Mononuclear cell (primary cell): ENCODE results near the gene UBE2D3. TPM values are rescaled to one million over a fixed set of nuclear protein-coding genes. Genes with fewer than 3 reads are reported as not detected.
"Not testable (repeated sequence)": the region's sequence is repeated elsewhere in the genome, so short reads cannot be mapped to it uniquely, and the experiment has no call there.

Experiments used
- H3K27me3 ChIP-seq: 2 replicates; pipeline ENCODE4 v1.6.0; 2011; ENCODE audit warnings: low read length, control low read depth; ENCODE audit not compliant: insufficient read depth
- H3K4me1 ChIP-seq: 2 replicates; pipeline ENCODE4 v1.5.1; 2011; ENCODE audit warnings: mild to moderate bottlenecking, low read length, control low read depth; ENCODE audit not compliant: insufficient read depth
- H3K4me3 ChIP-seq: 2 replicates; pipeline ENCODE4 v1.5.1; 2011; ENCODE audit warnings: mild to moderate bottlenecking, low read length, moderate library complexity
- H3K9me3 ChIP-seq: 2 replicates; pipeline ENCODE4 v1.5.1; 2011; ENCODE audit warnings: low read depth, mild to moderate bottlenecking, control low read depth, low read length
- total RNA-seq: library from RNA; depleted of rRNA; stranded (reverse); fragments of >200 nt; gene quantifications from one replicate; pipeline ENCODE4 v1.2.3, GENCODE V29; 2012

UBE2D3 gene
- total RNA-seq, 1 donor, result 711 TPM

DNA sequence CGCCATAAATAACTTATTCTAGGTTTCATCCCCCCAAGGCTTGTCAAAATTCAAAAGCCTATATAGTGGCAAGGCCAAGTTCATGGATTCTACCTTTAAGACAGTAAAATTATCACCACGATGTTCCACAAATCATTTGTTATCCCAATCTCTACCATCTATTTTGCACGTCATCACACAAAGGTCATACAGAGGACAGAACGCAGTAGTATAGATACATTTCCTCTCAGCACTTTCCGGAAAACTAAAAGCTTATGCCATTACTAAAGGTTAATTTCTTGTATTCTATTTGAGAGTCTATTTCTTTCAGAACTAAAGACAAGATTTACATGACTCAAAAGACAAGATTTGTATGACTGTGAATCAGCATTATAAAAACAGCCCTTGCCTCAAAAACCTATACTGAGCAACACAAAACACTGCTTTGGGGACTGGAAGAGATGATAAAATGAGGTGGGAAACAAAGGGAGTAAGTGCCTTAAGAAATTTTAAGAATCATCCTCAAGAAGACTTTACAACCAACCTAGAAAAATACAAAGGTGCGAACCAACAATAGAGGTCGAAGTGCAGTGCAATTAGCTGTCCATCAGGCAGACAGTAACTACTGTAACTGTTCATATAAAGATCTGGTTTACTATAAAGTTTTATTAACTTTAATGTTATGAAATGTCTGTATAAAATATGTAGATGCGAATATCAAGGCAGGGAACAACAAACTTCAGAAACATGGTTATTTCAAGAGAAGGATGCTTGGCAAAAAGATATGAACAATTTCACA is 7.6 kb downstream of the UBE2D3 start:
- Histone ChIP-seq H3K9me3 (no peaks in the 10 kb centered on the region), H3K27me3 (no peaks in the 10 kb centered on the region), H3K4me1 (peaks cover 79% of the 10 kb centered on the region), H3K4me3 (no peak overlapping the region)

- peaks cover 80% of the 10 kb centered on the region for H3K4me1 ChIP-seq
- not testable (repeated sequence) for H3K9me3 ChIP-seq, H3K27me3 ChIP-seq, H3K4me3 ChIP-seq
Measured at GRCh38 chr4:102819100-102819499, 8.3 kb downstream of the UBE2D3 start.

GRCh38 chr4:102817613-102818268 is 9.6 kb downstream of the UBE2D3 start:
- peaks cover 76% of the 10 kb centered on the region for H3K4me1 ChIP-seq
- H3K27me3 ChIP-seq, result no peaks in the 10 kb centered on the region
- no peak overlapping the region for H3K4me3 ChIP-seq
- H3K9me3 ChIP-seq, result no peaks in the 10 kb centered on the region

- no peaks in the 10 kb centered on the region for H3K27me3 ChIP-seq
- no peak overlapping the region for H3K4me3 ChIP-seq
- H3K9me3 ChIP-seq, result no peaks in the 10 kb centered on the region
- peaks cover 75% of the 10 kb centered on the region for H3K4me1 ChIP-seq
Measured at GRCh38 chr4:102817021-102817605, 10.2 kb downstream of the UBE2D3 start.

GRCh38 chr4:102815981-102816380 is 11.4 kb downstream of the UBE2D3 start:
- H3K27me3 ChIP-seq, result no peaks in the 10 kb centered on the region
- no peak overlapping the region for H3K4me3 ChIP-seq
- no peaks in the 10 kb centered on the region for H3K9me3 ChIP-seq
- peaks cover 80% of the 10 kb centered on the region for H3K4me1 ChIP-seq

DNA sequence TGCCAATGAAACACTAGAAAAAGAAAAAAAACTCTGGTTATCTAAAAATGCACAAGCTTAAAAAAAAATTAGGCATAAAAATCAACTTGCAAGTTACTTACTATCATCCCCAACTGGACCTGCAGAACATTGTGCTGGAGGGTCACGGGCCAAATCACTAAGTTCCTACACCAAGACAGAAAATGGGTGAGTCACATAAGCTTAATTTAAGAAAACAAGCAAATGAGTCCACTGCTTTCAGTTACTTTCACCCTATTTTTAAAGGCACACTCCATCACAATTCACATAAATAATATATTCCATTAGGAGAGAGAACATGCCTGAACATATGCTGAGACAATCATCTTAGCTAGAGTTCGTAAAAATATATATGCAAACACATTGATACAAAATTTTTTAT is 17.7 kb downstream of the UBE2D3 start:
- Histone ChIP-seq H3K4me3 (no peak overlapping the region), H3K9me3 (no peaks in the 10 kb centered on the region), H3K4me1 (peaks cover 42% of the 10 kb centered on the region), H3K27me3 (no peaks in the 10 kb centered on the region)

DNA sequence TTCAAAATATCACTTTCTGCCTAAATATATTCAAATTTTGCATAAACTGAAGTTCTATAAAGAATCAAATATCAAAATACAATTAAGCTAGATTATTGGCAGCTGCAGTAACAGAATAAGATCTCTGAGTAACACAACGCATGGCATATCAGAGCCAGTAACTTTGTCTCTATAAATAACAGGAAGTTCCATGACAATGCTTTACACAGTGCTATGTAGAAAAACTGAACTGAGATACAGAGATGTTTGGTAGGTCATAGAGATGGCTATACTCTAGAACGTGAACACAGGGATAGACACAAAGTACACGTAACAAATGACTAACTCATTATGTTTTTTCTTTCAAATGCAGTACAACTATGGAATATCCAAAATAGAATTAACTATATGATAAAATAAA is 18.2 kb downstream of the UBE2D3 start:
- Histone ChIP-seq H3K4me1 (peaks cover 37% of the 10 kb centered on the region), H3K27me3 (no peaks in the 10 kb centered on the region), H3K9me3 (no peaks in the 10 kb centered on the region), H3K4me3 (no peak overlapping the region)

DNA sequence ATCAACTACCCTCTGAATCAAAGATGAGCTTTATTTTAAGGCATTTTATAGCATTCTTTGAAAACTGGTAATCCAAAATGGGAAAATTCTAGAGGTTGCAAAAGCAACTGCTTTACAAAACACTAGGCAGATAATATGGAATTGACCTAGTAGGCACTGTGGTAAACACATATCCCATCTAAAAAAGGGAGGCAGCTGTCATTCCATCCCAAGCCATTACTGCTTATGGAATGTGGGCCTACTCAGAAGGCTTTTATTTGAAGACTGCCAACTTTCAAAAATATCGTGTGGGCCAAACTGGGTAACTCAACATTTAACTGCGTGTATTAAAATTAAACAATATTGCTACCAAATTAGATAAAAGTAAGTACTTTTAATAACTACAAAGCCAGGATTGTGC is 19.3 kb downstream of the UBE2D3 start:
- Histone ChIP-seq H3K4me3 (no peak overlapping the region), H3K27me3 (no peaks in the 10 kb centered on the region), H3K4me1 (peaks cover 28% of the 10 kb centered on the region), H3K9me3 (no peaks in the 10 kb centered on the region)

DNA sequence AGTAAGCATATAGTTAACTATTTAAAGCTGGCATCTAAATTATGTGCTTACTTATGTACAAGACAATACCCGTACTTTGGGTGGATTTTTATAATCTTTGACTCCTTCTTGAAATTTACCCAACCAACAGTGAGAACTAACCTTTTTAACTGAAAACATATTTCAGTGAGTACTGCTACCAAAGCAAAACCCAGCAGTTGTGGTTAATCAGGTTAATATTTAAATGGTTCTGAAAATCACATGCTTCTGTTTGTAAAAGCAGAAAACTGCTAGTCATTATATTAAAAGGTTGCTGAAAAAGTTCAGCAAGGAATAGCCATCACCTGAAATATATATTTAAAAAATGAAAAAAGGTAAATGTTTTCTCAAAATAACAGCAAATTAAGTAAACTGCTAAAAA is 20.0 kb downstream of the UBE2D3 start:
- Histone ChIP-seq H3K4me1 (peaks cover 25% of the 10 kb centered on the region), H3K9me3 (no peaks in the 10 kb centered on the region), H3K4me3 (no peak overlapping the region), H3K27me3 (no peaks in the 10 kb centered on the region)

DNA sequence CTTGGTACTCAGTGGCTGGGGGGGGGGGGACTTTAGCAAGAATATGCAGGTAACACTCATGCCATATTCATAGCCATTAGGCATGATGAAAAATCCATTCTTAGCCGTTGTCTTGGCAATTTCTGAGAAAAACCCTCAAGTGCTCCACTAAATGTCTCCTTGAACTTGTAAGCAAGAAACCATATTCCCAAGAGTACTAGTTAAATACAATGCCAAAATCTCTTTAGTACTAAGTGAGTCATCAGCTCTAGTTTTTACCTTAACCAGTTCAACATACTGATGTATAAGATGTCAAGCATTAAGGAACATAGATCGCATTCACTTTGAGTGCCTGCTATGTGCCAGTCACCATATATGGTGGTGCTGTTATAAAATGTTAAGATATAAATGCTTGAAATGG is 27.5 kb downstream of the UBE2D3 start:
- Histone ChIP-seq H3K4me3 (no peak overlapping the region), H3K4me1 (no peaks in the 10 kb centered on the region), H3K9me3 (no peaks in the 10 kb centered on the region), H3K27me3 (no peaks in the 10 kb centered on the region)

DNA sequence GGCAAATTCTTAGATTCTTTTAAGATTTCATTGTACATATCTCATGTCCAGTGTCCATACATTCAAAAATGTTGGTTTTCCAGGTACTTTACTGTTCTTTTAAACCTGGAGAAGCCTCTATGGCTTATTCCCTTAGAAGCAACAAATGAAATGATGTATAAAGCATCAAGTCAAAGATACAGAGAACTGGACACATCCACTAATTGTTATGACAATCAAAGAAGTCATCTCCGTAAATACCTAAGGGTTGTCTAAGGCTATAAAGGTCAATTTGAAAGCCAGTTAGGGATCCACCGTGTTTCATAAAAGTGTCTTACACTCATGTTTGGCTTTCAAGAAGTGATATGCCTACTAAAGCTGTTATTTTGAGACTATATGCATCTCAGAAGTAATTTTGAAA is 32.4 kb downstream of the UBE2D3 start:
- H3K27me3 ChIP-seq, result no peaks in the 10 kb centered on the region
- no peak overlapping the region for H3K4me3 ChIP-seq
- no peaks in the 10 kb centered on the region for H3K4me1 ChIP-seq

DNA sequence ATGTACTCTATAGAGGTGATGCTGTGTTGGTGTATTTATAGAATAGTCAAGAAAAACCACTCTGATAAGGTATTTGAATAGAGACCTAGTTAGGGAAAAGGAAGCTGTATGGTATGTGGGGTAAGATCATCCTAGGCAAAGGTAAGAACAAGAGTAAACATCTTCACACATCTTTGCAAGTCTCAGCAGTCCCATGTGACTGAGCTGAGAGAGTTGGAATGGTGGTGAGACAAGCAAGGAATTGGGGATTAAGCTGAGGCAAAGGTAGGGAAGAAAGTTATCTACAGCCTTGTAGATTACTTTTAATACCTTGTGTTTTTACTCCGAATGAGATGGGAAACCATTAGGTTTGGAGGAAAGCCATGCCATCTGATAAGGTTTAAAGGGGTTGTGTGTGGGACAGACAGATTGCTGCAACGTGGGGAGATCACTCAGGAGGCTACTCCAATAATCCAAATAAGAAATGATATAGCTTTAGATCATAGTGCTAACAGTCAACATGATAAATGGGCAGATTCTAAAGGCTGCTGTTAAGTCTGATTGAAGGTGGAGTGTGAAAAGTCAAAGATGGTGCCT is 34.9 kb downstream of the UBE2D3 start:
- H3K4me3 ChIP-seq, result no peak overlapping the region
- H3K27me3 ChIP-seq, result no peaks in the 10 kb centered on the region
- no peaks in the 10 kb centered on the region for H3K9me3 ChIP-seq
- no peaks in the 10 kb centered on the region for H3K4me1 ChIP-seq

More for the DNA sequence above, 32.4 kb downstream of the UBE2D3 start:
- no peaks in the 10 kb centered on the region for H3K9me3 ChIP-seq

DNA sequence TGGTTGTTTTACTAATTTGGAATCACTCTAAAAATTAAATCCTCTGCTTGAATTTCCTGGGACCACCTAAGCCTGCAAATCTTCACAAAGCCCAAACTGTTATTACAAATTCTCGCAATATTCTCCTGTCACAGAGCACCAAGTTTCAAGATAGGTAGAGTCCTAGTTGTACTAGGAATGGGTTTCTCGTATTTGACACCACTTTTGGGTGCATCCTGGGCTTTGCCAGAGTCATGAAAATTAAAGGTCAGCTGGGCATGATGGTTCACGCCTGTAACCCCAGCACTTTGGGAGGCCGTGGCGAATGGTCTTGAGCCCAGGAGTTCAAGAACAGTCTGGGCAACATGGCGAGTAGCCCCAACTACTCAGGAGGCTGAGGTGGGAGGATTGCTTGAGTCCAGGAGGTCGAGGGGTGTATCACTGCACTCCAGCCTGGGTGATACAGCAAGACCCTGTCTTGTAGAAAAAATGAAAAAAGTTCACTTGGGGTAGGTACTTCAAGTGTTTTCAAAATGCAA is 36.0 kb downstream of the UBE2D3 start:
- H3K9me3 ChIP-seq, result no peaks in the 10 kb centered on the region
- H3K4me3 ChIP-seq, result no peak overlapping the region
- no peaks in the 10 kb centered on the region for H3K27me3 ChIP-seq
- H3K4me1 ChIP-seq, result no peaks in the 10 kb centered on the region

- Histone ChIP-seq H3K4me3 (no peak overlapping the region), H3K27me3 (no peaks in the 10 kb centered on the region), H3K4me1 (no peaks in the 10 kb centered on the region), H3K9me3 (no peaks in the 10 kb centered on the region)
Measured at GRCh38 chr4:102789317-102789717, 38.0 kb downstream of the UBE2D3 start.

DNA sequence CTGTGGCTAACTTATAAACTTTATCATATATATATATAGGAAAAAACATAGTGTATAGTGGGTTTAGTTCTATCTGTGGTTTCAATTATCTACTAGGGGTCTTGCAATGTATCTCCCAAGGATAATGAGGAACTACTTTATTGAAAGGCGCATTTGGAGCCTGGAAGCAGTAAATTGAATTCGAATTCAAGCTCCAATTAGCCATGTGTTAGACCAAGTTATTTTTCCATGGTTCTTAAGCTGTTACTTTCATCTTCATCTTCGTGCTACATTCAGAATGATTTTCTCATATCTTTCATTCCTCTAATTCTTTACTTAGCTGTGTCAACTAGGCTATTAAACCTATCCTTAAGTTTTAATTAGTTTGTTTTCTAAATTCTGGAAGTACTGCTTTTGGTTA is 39.4 kb downstream of the UBE2D3 start:
- Histone ChIP-seq H3K4me1 (no peaks in the 10 kb centered on the region), H3K9me3 (no peaks in the 10 kb centered on the region), H3K4me3 (no peak overlapping the region), H3K27me3 (no peaks in the 10 kb centered on the region)
